Endothelial cell of umbilical vein (primary cell): ENCODE measurements around the gene ANKRD39. TPM values are rescaled to one million over a fixed set of nuclear protein-coding genes. Genes with fewer than 3 reads are reported as not detected.

Experiments
- BruUV-seq: library from RNA; stranded (reverse); fragments of 400-500 nt; replicated peaks from 2 replicates; lab custom pipeline; 2021; lab: Mats Ljungman, UMichigan
- CTCF ChIA-PET: fragments of 300-600, 350-600 bp; sonication (Branson Sonifier 250); formaldehyde crosslinking; loops from one replicate; lab custom pipeline; 2021; ENCODE audit warnings: antibody characterized with exemption, inconsistent platforms; lab: Charles Lee
- POLR2A ChIA-PET: fragments of 300-600, 350-600 bp; sonication (Branson Sonifier 250); formaldehyde crosslinking; loops from one replicate; lab custom pipeline; 2021; ENCODE audit warnings: antibody characterized with exemption, inconsistent platforms; lab: Charles Lee
- DNase-seq: peaks from one replicate; pipeline ENCODE4 v3.0.0-alpha.2; 2011; ENCODE audit warnings: low read depth, low spot score
- FAIRE-seq: peaks from 2 replicates; lab custom pipeline; 2011; peaks lifted over from hg19 to GRCh38; lab: Jason Lieb, UNC
- H2AFZ ChIP-seq: 2 replicates; pipeline ENCODE4 v1.6.0; 2012; ENCODE audit warnings: low read depth, low read length, control low read depth, inconsistent platforms
- H3K27ac ChIP-seq: 2 replicates; pipeline ENCODE4 v1.5.1; 2011; ENCODE audit warnings: low read depth, mild to moderate bottlenecking, control low read depth, low read length, moderate library complexity; ENCODE audit not compliant: insufficient read depth
- H3K27me3 ChIP-seq, 2 experiments: 2 replicates each; pipeline versions ENCODE4 v1.6.0 to v1.6.1; 2011; ENCODE audit warnings: low read length in 2 of 2, mixed read lengths in 1 of 2; ENCODE audit not compliant: control insufficient read depth in 2 of 2, insufficient read depth in 2 of 2
- H3K36me3 ChIP-seq, 2 experiments: 2 replicates in 1 of 2; 3 replicates in 1 of 2; pipeline ENCODE4 v1.5.1; 2011; ENCODE audit warnings: low read length in 2 of 2, mild to moderate bottlenecking in 1 of 2, moderate library complexity in 1 of 2; ENCODE audit not compliant: control insufficient read depth in 2 of 2, insufficient read depth in 2 of 2; ENCODE audit errors: extremely low read depth in 1 of 2
- H3K4me1 ChIP-seq: 3 replicates; pipeline ENCODE4 v1.5.1; 2011; ENCODE audit warnings: mild to moderate bottlenecking, low read length; ENCODE audit not compliant: control insufficient read depth, insufficient read depth; ENCODE audit errors: extremely low read depth
- H3K4me2 ChIP-seq: 2 replicates; pipeline ENCODE4 v1.6.1; 2011; ENCODE audit warnings: low read length, control low read depth, mixed read lengths; ENCODE audit not compliant: insufficient read depth
- H3K4me3 ChIP-seq, 3 experiments: fragments of 200-600 bp in 1 of 3; sonication (generic), shearing (Covaris generic) in 1 of 3; replicated peaks in 1 of 3; 2 replicates each; pipeline ENCODE4 v1.5.1; 2011 to 2016; ENCODE audit warnings: control low read depth in 3 of 3, low read length in 3 of 3, mild to moderate bottlenecking in 2 of 3, inconsistent platforms in 1 of 3, low read depth in 1 of 3, moderate library complexity in 1 of 3; ENCODE audit not compliant: insufficient read depth in 1 of 3
- H3K79me2 ChIP-seq: 2 replicates; pipeline ENCODE4 v1.6.0; 2012; ENCODE audit warnings: low read length, inconsistent platforms; ENCODE audit not compliant: control insufficient read depth, insufficient read depth
- H3K9ac ChIP-seq: replicated peaks from 2 replicates; pipeline ENCODE3; 2011; ENCODE audit warnings: low read length, control low read depth; ENCODE audit not compliant: insufficient read depth; ENCODE audit errors: extremely low read depth
- H3K9me1 ChIP-seq: replicated peaks from 3 replicates; pipeline ENCODE4 v1.6.0; 2011; ENCODE audit warnings: mild to moderate bottlenecking, low read length; ENCODE audit not compliant: control insufficient read depth, insufficient read depth; ENCODE audit errors: extremely low read depth
- H3K9me3 ChIP-seq: replicated peaks from 2 replicates; pipeline ENCODE4 v1.5.1; 2012; ENCODE audit warnings: low read length, inconsistent platforms; ENCODE audit not compliant: control insufficient read depth, insufficient read depth
- H4K20me1 ChIP-seq: replicated peaks from 2 replicates; pipeline ENCODE3; 2011; ENCODE audit warnings: mild to moderate bottlenecking, low read length; ENCODE audit not compliant: control insufficient read depth, insufficient read depth; ENCODE audit errors: extremely low read depth
- CTCF ChIP-seq, 2 donors: IDR thresholded peaks; 1 replicate in 1 of 2; 2 replicates in 1 of 2; pipeline ENCODE4 v1.5.1; 2011; ENCODE audit warnings: low read length in 2 of 2, mild to moderate bottlenecking in 2 of 2, moderate library complexity in 2 of 2, control low read depth in 1 of 2, inconsistent platforms in 1 of 2, low read depth in 1 of 2; ENCODE audit not compliant: insufficient read depth in 1 of 2; ENCODE audit errors: extremely low read depth in 1 of 2
- EZH2 ChIP-seq: IDR thresholded peaks from 2 replicates; pipeline ENCODE4 v1.6.1; 2012; ENCODE audit warnings: borderline replicate concordance, low read depth, mild to moderate bottlenecking, moderate library complexity, low read length, inconsistent platforms; ENCODE audit not compliant: severe bottlenecking
- FOS ChIP-seq: IDR thresholded peaks from 2 replicates; pipeline ENCODE4 v1.6.1; 2011; ENCODE audit warnings: mild to moderate bottlenecking, low read length, moderate library complexity, borderline replicate concordance; ENCODE audit not compliant: insufficient read depth
- GATA2 ChIP-seq: IDR thresholded peaks from 2 replicates; pipeline ENCODE4 v1.7.0; 2011; ENCODE audit warnings: low read depth, mild to moderate bottlenecking, moderate library complexity, mixed read lengths, low read length; ENCODE audit not compliant: insufficient read length, insufficient read depth
- JUN ChIP-seq: IDR thresholded peaks from 2 replicates; pipeline ENCODE4 v1.6.1; 2011; ENCODE audit warnings: borderline replicate concordance, low read depth; ENCODE audit not compliant: insufficient read length, insufficient read depth
- MYC ChIP-seq: IDR thresholded peaks from one replicate; pipeline ENCODE4 v1.6.1; 2011; ENCODE audit warnings: mild to moderate bottlenecking, low read depth, low read length
- POLR2A ChIP-seq: IDR thresholded peaks from 2 replicates; pipeline ENCODE4 v1.6.1; 2012; ENCODE audit warnings: low read depth, mild to moderate bottlenecking, control low read depth, low read length
- POLR2AphosphoS5 ChIP-seq: IDR thresholded peaks from 2 replicates; pipeline ENCODE4 v1.6.1; 2012; ENCODE audit warnings: low read depth, mild to moderate bottlenecking, control low read depth, low read length, moderate library complexity; ENCODE audit not compliant: insufficient read depth
- dilution Hi-C: fragments of 300-500 bp; cut with MboI; formaldehyde crosslinking; loops from one replicate; pipeline ENCODE4 v1.15.0; 2019; ENCODE audit warnings: low sequenced_read_pairs; ENCODE audit not compliant: extremely low pct_ligation_motif_present
- intact Hi-C: fragments of 100-400 bp; cut with micrococcal nuclease; formaldehyde crosslinking; loops from one replicate; pipeline ENCODE4 v1.10.0; 2022
- polyA plus RNA-seq, 4 experiments: library from polyadenylated mRNA; depleted of rRNA in 3 of 4; stranded (reverse) in 3 of 4; unstranded in 1 of 4; fragments of >200 nt; gene quantifications; 2 replicates each; pipeline versions ENCODE4 v1.2.1 to v1.2.3, GENCODE V29; 2011 to 2012; ENCODE audit warnings: missing spikeins in 1 of 4
- total RNA-seq: library from RNA; stranded (reverse); gene quantifications from 2 replicates; pipeline ENCODE4 v1.2.3, GENCODE V29; 2021
- TF ChIP-seq, protein P1 (sequence below): IDR thresholded peaks from 2 replicates; pipeline ENCODE4 v1.6.1; 2011; ENCODE audit not compliant: insufficient read depth, insufficient read length

Gene ANKRD39
- total and polyA plus RNA-seq, 2 donors (not counting 3 experiments of a cell fraction or from before 2014, with no cell fraction given): 14.7 to 17.9 TPM

GRCh38 chr2:96859681-96860064 is 1.9 kb upstream of the ANKRD39 start:
- no peaks in the 10 kb centered on the region for H4K20me1 ChIP-seq
- no TSS peak for BruUV-seq
- H3K79me2 ChIP-seq: peaks cover 3% of the 10 kb centered on the region
- POLR2A ChIA-PET: no interaction called here
- no peak for FAIRE-seq
- H3K36me3 ChIP-seq: peaks cover 0 to 32% of the 10 kb centered on the region in 2 experiments
- no peak overlapping the region for H3K27ac ChIP-seq
- CTCF ChIA-PET: interaction anchor here (2.2 to 4.3 kb wide), 2 partner anchors 9 to 97 kb away, joined by 19 to 81 read pairs; partner anchors contain the start of gene SEMA4C
- no peak overlapping the region for H2AFZ ChIP-seq
- dilution Hi-C loops: no loop called here
- no peaks in the 10 kb centered on the region for H3K27me3 ChIP-seq
- TF ChIP-seq GATA2: no peak
- TF ChIP-seq MYC: no peak
- no peak for TF ChIP-seq EZH2
- no peak for TF ChIP-seq CTCF (IDR thresholded peaks at IDR 0.05; ENCODE audit: extremely low read depth in 1 of 2, insufficient read depth in 1 of 2, low read depth in 1 of 2, low read length in 2 of 2)
- no peak for TF ChIP-seq JUN
- TF ChIP-seq, protein P1, sequence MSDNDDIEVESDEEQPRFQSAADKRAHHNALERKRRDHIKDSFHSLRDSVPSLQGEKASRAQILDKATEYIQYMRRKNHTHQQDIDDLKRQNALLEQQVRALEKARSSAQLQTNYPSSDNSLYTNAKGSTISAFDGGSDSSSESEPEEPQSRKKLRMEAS: no peak
- no peak for TF ChIP-seq POLR2A
- no peak for TF ChIP-seq POLR2AphosphoS5
- no peak for TF ChIP-seq FOS
- intact Hi-C loops: loop anchor here (2.0 kb wide), 1 partner anchor 99 kb away; the partner anchor contains the start of gene CNNM4
- no peak for DNase-seq
- H3K9me3 ChIP-seq: no peaks in the 10 kb centered on the region
- H3K4me2 ChIP-seq: no peak overlapping the region
- no peaks in the 10 kb centered on the region for H3K9me1 ChIP-seq
- H3K9ac ChIP-seq: no peak overlapping the region
- peaks cover 9% of the 10 kb centered on the region for H3K4me1 ChIP-seq
- no peak overlapping the region for H3K4me3 ChIP-seq
